Prostate gland (tissue), 2 donors: ENCODE measurements around the gene INPP5A. TPM values are rescaled to one million over a fixed set of nuclear protein-coding genes. Genes with fewer than 3 reads are reported as not detected.

Source experiments
- DNase-seq: peaks from one replicate; pipeline ENCODE4 v3.0.0-alpha.2; 2019; ENCODE audit warnings: low spot score
- H3K27ac ChIP-seq, 2 donors: fragments of 200-600 bp; sonication (generic); 2 replicates each; pipeline ENCODE4 v1.5.1; 2017 to 2019
- H3K27me3 ChIP-seq: fragments of 200-600 bp; sonication (generic); replicated peaks from 2 replicates; pipeline ENCODE4 v1.5.1; 2019; ENCODE audit not compliant: insufficient read depth
- H3K36me3 ChIP-seq, 2 donors: fragments of 200-600 bp; sonication (generic); 1 replicate in 1 of 2; 2 replicates in 1 of 2; pipeline versions ENCODE4 v1.5.1 to v1.8.1; 2017 to 2019
- H3K4me1 ChIP-seq: fragments of 200-600 bp; sonication (generic); replicated peaks from 2 replicates; pipeline ENCODE4 v1.5.1; 2019
- H3K4me3 ChIP-seq, 2 donors: fragments of 200-600 bp; sonication (generic); 2 replicates each; pipeline ENCODE4 v1.5.1; 2017 to 2019
- H3K9me3 ChIP-seq: fragments of 200-600 bp; sonication (generic); 2 replicates; pipeline ENCODE4 v1.5.1; 2017
- CTCF ChIP-seq, 4 experiments: fragments of 200-600 bp in 2 of 4; fragments of 450-650 bp in 2 of 4; sonication (generic) in 2 of 4; IDR thresholded peaks; 1 replicate in 3 of 4; 2 replicates in 1 of 4; pipeline ENCODE4 v1.5.1; 2016 to 2019; ENCODE audit warnings: antibody characterized with exemption in 4 of 4, mild to moderate bottlenecking in 2 of 4, moderate library complexity in 2 of 4
- POLR2A ChIP-seq: fragments of 450-650 bp; IDR thresholded peaks from one replicate; pipeline ENCODE4 v1.6.1; 2016; ENCODE audit warnings: antibody characterized with exemption, mild to moderate bottlenecking
- POLR2AphosphoS5 ChIP-seq: sonication (generic); formaldehyde crosslinking; IDR thresholded peaks from one replicate; pipeline ENCODE4 v1.6.1; 2017; ENCODE audit warnings: antibody characterized with exemption
- WGBS: methylation state at CpG from one replicate; pipeline ENCODE4 v1.1.5; 2018; 5-methylcytosine and 5-hydroxymethylcytosine counted together
- intact Hi-C: fragments of 100-400 bp; cut with DNase I; formaldehyde crosslinking; loops from one replicate; pipeline ENCODE4 v1.14.2; 2022
- total RNA-seq, 2 donors: library from RNA; depleted of rRNA; stranded (reverse); fragments of >200 nt; gene quantifications; one replicate each; pipeline ENCODE4 v1.1.0, GENCODE V29; 2016

INPP5A gene
- total RNA-seq, 2 donors from 2014 or later: 49.5 to 83.3 TPM

DNA sequence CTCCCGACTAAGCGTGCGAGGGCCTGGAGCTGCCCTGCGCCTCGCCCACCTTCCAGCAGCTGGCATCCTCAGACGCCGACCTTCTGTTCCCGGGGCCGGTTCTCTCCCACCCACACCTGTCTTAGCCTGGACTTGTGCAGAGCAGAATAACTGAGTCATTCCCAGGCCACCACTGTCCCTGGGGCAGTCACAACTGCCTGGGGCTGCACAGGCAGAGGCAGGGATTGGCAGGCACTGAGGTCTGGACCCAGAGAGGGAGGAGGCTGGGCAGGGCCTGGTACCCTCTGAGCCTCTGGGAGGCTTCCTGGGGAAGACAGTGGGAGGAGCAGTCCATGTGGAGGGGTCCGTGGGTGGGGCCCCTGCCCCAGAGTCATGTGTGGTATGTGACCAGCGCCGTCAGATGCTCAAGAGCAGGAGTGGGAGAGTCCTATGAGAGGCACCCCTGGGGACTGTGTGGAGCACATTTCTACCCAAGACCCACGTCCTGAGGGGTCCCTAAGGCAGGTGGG is 174.1 kb downstream of the INPP5A start:
- Histone ChIP-seq H3K4me1 (no peaks in the 10 kb centered on the region), H3K27ac (no peak overlapping the region), H3K9me3 (no peaks in the 10 kb centered on the region), H3K36me3 (no peaks in the 10 kb centered on the region), H3K4me3 (no peak overlapping the region), H3K27me3 (no peaks in the 10 kb centered on the region)
- DNase-seq: no peak
- intact Hi-C loops: no loop called here
- TF ChIP-seq POLR2A: no peak
- no peak for TF ChIP-seq POLR2AphosphoS5
- no peak for TF ChIP-seq CTCF (IDR thresholded peaks at IDR 0.05)
- 91% methylated on average over 13 of the region's 13 CpGs for WGBS

DNA sequence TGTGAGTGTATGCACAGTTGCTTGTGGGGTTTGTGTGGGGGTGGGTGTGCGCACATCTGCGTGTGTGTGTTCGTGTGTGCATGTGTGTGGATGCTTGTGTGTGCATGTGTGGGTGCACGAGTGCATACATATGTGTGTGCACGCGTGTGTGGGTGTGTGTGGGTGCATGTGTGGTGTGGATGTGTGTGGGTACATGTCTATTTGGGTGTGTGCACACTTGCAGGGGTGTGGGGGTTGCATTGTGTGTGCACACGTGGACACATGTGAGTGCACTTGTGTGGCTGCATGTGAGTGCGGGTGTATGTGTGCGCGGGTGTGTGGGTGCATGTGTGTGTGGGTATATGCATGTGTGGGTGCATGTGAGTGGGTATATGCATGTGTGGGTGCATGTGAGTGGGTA is 174.7 kb downstream of the INPP5A start:
- 96% methylated on average over 10 of the region's 10 CpGs for WGBS

DNA sequence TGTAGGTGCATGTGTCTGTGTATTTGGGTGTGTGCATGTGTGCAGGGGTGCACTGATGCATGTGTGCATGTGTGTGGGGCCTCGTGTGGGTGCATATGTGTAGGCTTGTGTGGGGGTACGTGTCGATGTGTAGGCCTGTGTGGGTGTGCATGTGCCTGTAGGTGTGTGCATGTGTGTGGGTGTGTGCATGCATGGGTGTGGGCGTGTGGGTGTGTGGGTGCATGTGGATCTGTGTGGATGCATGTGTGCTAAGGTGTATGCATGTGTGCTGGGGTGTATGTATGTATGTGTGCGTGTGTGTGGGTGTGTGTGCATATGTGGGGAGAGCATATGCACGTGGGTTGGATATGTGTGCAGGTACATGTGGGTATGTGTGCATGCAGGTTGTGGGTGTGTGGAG is 175.2 kb downstream of the INPP5A start:
- Histone ChIP-seq H3K4me3 (no peak overlapping the region), H3K36me3 (no peaks in the 10 kb centered on the region), H3K9me3 (no peaks in the 10 kb centered on the region), H3K4me1 (no peaks in the 10 kb centered on the region), H3K27me3 (no peaks in the 10 kb centered on the region), H3K27ac (no peak overlapping the region)
- TF ChIP-seq CTCF (IDR thresholded peaks at IDR 0.05) (no peak), POLR2AphosphoS5 (no peak), POLR2A (no peak)
- 97% methylated on average over 6 of the region's 6 CpGs for WGBS
- intact Hi-C loops: no loop called here
- DNase-seq: no peak

More for the DNA sequence above, 174.7 kb downstream of the INPP5A start:
- DNase-seq: no peak
- no peak for TF ChIP-seq POLR2AphosphoS5
- TF ChIP-seq POLR2A: no peak
- TF ChIP-seq CTCF (IDR thresholded peaks at IDR 0.05): no peak
- Histone ChIP-seq H3K36me3 (no peaks in the 10 kb centered on the region), H3K9me3 (no peaks in the 10 kb centered on the region), H3K27me3 (no peaks in the 10 kb centered on the region), H3K4me3 (no peak overlapping the region), H3K27ac (no peak overlapping the region), H3K4me1 (no peaks in the 10 kb centered on the region)
- intact Hi-C loops: no loop called here

GRCh38 chr10:132713421-132714095 is 176.0 kb downstream of the INPP5A start:
- intact Hi-C loops: no loop called here
- Histone ChIP-seq H3K27ac (no peak overlapping the region), H3K4me3 (no peak overlapping the region), H3K36me3 (no peaks in the 10 kb centered on the region), H3K27me3 (no peaks in the 10 kb centered on the region), H3K9me3 (no peaks in the 10 kb centered on the region), H3K4me1 (no peaks in the 10 kb centered on the region)
- WGBS: 85% methylated on average over 29 of the region's 29 CpGs
- TF ChIP-seq POLR2A (no peak), CTCF (IDR thresholded peaks at IDR 0.05) (no peak), POLR2AphosphoS5 (no peak)
- DNase-seq: no peak
